ENCODE data around the gene LAMA1. TPM values are rescaled to one million over a fixed set of nuclear protein-coding genes. Genes with fewer than 3 reads are reported as not detected.

The LAMA1 gene
- total and polyA plus RNA-seq, 2 donors (not counting 3 experiments of a cell fraction or from before 2014, with no cell fraction given), result 0.04 TPM; not detected in 1

DNA sequence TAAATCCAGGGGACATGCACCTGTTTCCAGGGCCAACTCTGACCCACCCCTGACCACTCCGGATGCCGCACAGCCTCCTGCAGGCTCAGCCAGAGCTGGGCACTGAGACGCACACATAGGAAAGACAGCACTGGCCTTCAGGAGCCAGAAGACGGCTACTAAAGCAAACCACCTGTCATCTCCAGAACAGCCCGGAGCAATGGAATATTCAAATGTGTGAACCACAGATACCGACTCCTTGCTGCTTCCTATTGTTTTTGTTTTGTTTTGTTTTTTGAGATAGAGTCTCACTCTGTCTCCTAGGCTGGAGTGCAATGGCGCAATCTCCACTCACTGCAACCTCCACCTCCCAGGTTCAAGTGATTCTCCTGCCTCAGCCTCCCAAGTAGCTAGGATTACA is 94.0 kb downstream of the LAMA1 start:
- DNase-seq (ENCODE audit: low read depth, low spot score) (no peak), FAIRE-seq (no peak)
- no peaks in the 10 kb centered on the region for H3K36me3 ChIP-seq (ENCODE audit: control insufficient read depth in 2 of 2, extremely low read depth in 1 of 2, insufficient read depth in 2 of 2, low read length in 2 of 2)
- no peak overlapping the region for H2AFZ ChIP-seq (ENCODE audit: low read depth, low read length)
- H3K27ac ChIP-seq (ENCODE audit: insufficient read depth, low read depth, low read length), result no peak overlapping the region
- H3K4me2 ChIP-seq (ENCODE audit: insufficient read depth, low read length), result no peak overlapping the region
- BruUV-seq (replicated peaks), result no TSS peak
- POLR2A ChIA-PET, result no interaction called here
- H3K9me1 ChIP-seq (replicated peaks; ENCODE audit: control insufficient read depth, extremely low read depth, insufficient read depth, low read length), result no peaks in the 10 kb centered on the region
- H3K4me1 ChIP-seq (ENCODE audit: control insufficient read depth, extremely low read depth, insufficient read depth, low read length), result no peaks in the 10 kb centered on the region
- no peak overlapping the region for H3K4me3 ChIP-seq (replicated peaks in 1 of 3; ENCODE audit: insufficient read depth in 1 of 3, low read depth in 1 of 3, low read length in 3 of 3)
- no peaks in the 10 kb centered on the region for H4K20me1 ChIP-seq (replicated peaks; ENCODE audit: control insufficient read depth, extremely low read depth, insufficient read depth, low read length)
- CTCF ChIA-PET, result interaction anchor here (1.5 to 3.3 kb wide), 2 partner anchors 15 to 104 kb away, joined by 3 to 11 read pairs; no protein-coding TSS in a partner anchor
- intact Hi-C loops (cut with micrococcal nuclease) (loop anchor here (5.0 kb wide), 1 partner anchor 481 kb away; no protein-coding TSS in a partner anchor), dilution Hi-C loops (cut with MboI; ENCODE audit: extremely low pct_ligation_motif_present, low sequenced_read_pairs) (no loop called here)
- H3K27me3 ChIP-seq (ENCODE audit: control insufficient read depth in 2 of 2, insufficient read depth in 2 of 2, low read length in 2 of 2), result no peaks in the 10 kb centered on the region
- no peaks in the 10 kb centered on the region for H3K9me3 ChIP-seq (replicated peaks; ENCODE audit: control insufficient read depth, insufficient read depth, low read length)
- TF ChIP-seq JUN (IDR thresholded peaks at IDR 0.05; ENCODE audit: borderline replicate concordance, insufficient read depth, insufficient read length, low read depth) (no peak), POLR2A (IDR thresholded peaks at IDR 0.05; ENCODE audit: low read depth, low read length) (no peak), GATA2 (IDR thresholded peaks at IDR 0.05; ENCODE audit: insufficient read depth, insufficient read length, low read depth, low read length) (no peak), POLR2AphosphoS5 (IDR thresholded peaks at IDR 0.05; ENCODE audit: insufficient read depth, low read depth, low read length) (no peak), MYC (IDR thresholded peaks at IDR 0.05; ENCODE audit: low read depth, low read length) (no peak), FOS (IDR thresholded peaks at IDR 0.05; ENCODE audit: borderline replicate concordance, insufficient read depth, low read length) (no peak), EZH2 (IDR thresholded peaks at IDR 0.05; ENCODE audit: borderline replicate concordance, low read depth, low read length, severe bottlenecking) (no peak)
- TF ChIP-seq, protein P1, sequence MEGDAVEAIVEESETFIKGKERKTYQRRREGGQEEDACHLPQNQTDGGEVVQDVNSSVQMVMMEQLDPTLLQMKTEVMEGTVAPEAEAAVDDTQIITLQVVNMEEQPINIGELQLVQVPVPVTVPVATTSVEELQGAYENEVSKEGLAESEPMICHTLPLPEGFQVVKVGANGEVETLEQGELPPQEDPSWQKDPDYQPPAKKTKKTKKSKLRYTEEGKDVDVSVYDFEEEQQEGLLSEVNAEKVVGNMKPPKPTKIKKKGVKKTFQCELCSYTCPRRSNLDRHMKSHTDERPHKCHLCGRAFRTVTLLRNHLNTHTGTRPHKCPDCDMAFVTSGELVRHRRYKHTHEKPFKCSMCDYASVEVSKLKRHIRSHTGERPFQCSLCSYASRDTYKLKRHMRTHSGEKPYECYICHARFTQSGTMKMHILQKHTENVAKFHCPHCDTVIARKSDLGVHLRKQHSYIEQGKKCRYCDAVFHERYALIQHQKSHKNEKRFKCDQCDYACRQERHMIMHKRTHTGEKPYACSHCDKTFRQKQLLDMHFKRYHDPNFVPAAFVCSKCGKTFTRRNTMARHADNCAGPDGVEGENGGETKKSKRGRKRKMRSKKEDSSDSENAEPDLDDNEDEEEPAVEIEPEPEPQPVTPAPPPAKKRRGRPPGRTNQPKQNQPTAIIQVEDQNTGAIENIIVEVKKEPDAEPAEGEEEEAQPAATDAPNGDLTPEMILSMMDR (IDR thresholded peaks at IDR 0.05; ENCODE audit: extremely low read depth in 1 of 2, insufficient read depth in 1 of 2, low read depth in 1 of 2, low read length in 2 of 2), result no peak
- TF ChIP-seq, protein P2, sequence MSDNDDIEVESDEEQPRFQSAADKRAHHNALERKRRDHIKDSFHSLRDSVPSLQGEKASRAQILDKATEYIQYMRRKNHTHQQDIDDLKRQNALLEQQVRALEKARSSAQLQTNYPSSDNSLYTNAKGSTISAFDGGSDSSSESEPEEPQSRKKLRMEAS (IDR thresholded peaks at IDR 0.05; ENCODE audit: insufficient read depth, insufficient read length), result no peak
- H3K79me2 ChIP-seq (ENCODE audit: control insufficient read depth, insufficient read depth, low read length), result no peaks in the 10 kb centered on the region
- no peak overlapping the region for H3K9ac ChIP-seq (replicated peaks; ENCODE audit: extremely low read depth, insufficient read depth, low read length)

All from endothelial cell of umbilical vein (primary cell).